Effector memory CD4-positive, alpha-beta T cell (primary cell): ENCODE data around the gene MBP.

Experiments
- DNase-seq, 3 donors: peaks; one replicate each; pipeline ENCODE4 v3.0.0-alpha.2; 2020
- H3K27ac ChIP-seq: 2 replicates; pipeline ENCODE4 v1.7.0; 2013; ENCODE audit warnings: mild to moderate bottlenecking, low read length, moderate library complexity; ENCODE audit not compliant: insufficient read depth, poor library complexity, severe bottlenecking
- H3K27me3 ChIP-seq: replicated peaks from 2 replicates; pipeline ENCODE4 v1.7.0; 2013; ENCODE audit warnings: mild to moderate bottlenecking, low read length; ENCODE audit not compliant: insufficient read depth, control insufficient read depth, poor library complexity, severe bottlenecking
- H3K36me3 ChIP-seq: 2 replicates; pipeline ENCODE4 v1.7.0; 2013; ENCODE audit warnings: mild to moderate bottlenecking, low read length, moderate library complexity; ENCODE audit not compliant: control insufficient read depth, insufficient read depth
- H3K4me1 ChIP-seq: 2 replicates; pipeline ENCODE4 v1.7.0; 2013; ENCODE audit warnings: low read length, mild to moderate bottlenecking; ENCODE audit not compliant: control insufficient read depth, insufficient read depth, poor library complexity, severe bottlenecking
- H3K4me3 ChIP-seq: 2 replicates; pipeline ENCODE4 v1.7.0; 2013; ENCODE audit warnings: low read length, low read depth, mild to moderate bottlenecking; ENCODE audit not compliant: insufficient read depth, poor library complexity, severe bottlenecking
- H3K9me3 ChIP-seq: 2 replicates; pipeline ENCODE4 v1.7.0; 2013; ENCODE audit warnings: mild to moderate bottlenecking, low read length, moderate library complexity; ENCODE audit not compliant: control insufficient read depth

Gene MBP

GRCh38 chr18:76985156-76985950, 147.2 kb downstream of the MBP start:
- H3K9me3 ChIP-seq: no peaks in the 10 kb centered on the region
- H3K27me3 ChIP-seq: no peaks in the 10 kb centered on the region
- H3K27ac ChIP-seq: no peak overlapping the region
- H3K36me3 ChIP-seq: no peaks in the 10 kb centered on the region
- no peak overlapping the region for H3K4me3 ChIP-seq
- H3K4me1 ChIP-seq: peaks cover 4% of the 10 kb centered on the region
- DNase-seq: no peak

- Histone ChIP-seq H3K36me3 (no peaks in the 10 kb centered on the region), H3K9me3 (no peaks in the 10 kb centered on the region), H3K27ac (no peak overlapping the region), H3K27me3 (no peaks in the 10 kb centered on the region), H3K4me3 (no peak overlapping the region), H3K4me1 (peaks cover 4% of the 10 kb centered on the region)
- DNase-seq: no peak
Observed at GRCh38 chr18:76984193-76985155, 148.1 kb downstream of the MBP start.

- no peak for DNase-seq
- H3K9me3 ChIP-seq: no peaks in the 10 kb centered on the region
- peaks cover 4% of the 10 kb centered on the region for H3K4me1 ChIP-seq
- H3K36me3 ChIP-seq: no peaks in the 10 kb centered on the region
- no peaks in the 10 kb centered on the region for H3K27me3 ChIP-seq
- no peak overlapping the region for H3K4me3 ChIP-seq
- H3K27ac ChIP-seq: no peak overlapping the region
Observed at GRCh38 chr18:76983613-76984051, 149.0 kb downstream of the MBP start.

DNA sequence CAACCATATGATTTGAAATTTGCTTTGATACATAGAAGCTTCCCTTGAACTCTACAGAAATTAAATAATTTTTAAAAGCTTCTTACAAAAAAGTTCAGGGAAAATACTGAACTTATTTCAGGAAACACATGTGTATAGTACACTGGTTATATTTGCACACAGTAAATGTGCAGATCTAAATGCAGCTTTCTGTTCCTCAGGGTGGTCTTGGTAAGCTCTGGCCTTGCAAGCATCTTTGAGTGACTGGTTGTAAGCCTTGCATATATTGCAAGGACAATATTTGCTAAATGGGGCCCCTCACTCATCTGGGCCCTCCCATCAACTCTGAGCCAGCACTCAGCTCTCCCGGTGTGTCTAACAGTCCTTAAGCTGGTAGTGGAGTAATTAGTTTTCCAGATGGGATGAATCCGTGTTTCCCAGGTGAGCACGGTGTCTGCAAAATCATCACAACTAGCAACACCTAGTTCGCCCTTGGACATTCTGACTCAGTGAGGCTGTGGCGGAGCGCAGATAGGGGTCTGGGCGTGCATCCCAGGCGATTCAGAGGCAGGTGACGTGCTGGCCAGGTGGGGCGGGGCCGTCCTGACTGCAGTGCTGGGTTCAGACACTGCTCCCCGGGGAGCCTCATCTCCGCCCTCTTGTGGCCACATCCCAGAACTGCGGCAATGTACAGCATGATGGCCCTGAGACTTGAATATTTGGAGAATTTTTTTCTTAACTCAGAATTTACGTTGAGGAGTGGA, 149.6 kb downstream of the MBP start:
- Histone ChIP-seq H3K27ac (no peak overlapping the region), H3K27me3 (no peaks in the 10 kb centered on the region), H3K4me1 (peaks cover 4% of the 10 kb centered on the region), H3K4me3 (no peak overlapping the region), H3K9me3 (no peaks in the 10 kb centered on the region), H3K36me3 (no peaks in the 10 kb centered on the region)
- DNase-seq: peak; percentile 60 to 72 (median 66)

GRCh38 chr18:76982038-76982437, 150.5 kb downstream of the MBP start:
- DNase-seq: no peak
- Histone ChIP-seq H3K4me1 (peaks cover 4% of the 10 kb centered on the region), H3K27me3 (no peaks in the 10 kb centered on the region), H3K36me3 (no peaks in the 10 kb centered on the region), H3K9me3 (no peaks in the 10 kb centered on the region), H3K27ac (no peak overlapping the region), H3K4me3 (no peak overlapping the region)

- Histone ChIP-seq H3K4me3 (no peak overlapping the region), H3K36me3 (no peaks in the 10 kb centered on the region), H3K9me3 (no peaks in the 10 kb centered on the region), H3K27ac (no peak overlapping the region), H3K27me3 (no peaks in the 10 kb centered on the region), H3K4me1 (peaks cover 4% of the 10 kb centered on the region)
- no peak for DNase-seq
Observed at GRCh38 chr18:76981396-76981968, 151.1 kb downstream of the MBP start.

DNA sequence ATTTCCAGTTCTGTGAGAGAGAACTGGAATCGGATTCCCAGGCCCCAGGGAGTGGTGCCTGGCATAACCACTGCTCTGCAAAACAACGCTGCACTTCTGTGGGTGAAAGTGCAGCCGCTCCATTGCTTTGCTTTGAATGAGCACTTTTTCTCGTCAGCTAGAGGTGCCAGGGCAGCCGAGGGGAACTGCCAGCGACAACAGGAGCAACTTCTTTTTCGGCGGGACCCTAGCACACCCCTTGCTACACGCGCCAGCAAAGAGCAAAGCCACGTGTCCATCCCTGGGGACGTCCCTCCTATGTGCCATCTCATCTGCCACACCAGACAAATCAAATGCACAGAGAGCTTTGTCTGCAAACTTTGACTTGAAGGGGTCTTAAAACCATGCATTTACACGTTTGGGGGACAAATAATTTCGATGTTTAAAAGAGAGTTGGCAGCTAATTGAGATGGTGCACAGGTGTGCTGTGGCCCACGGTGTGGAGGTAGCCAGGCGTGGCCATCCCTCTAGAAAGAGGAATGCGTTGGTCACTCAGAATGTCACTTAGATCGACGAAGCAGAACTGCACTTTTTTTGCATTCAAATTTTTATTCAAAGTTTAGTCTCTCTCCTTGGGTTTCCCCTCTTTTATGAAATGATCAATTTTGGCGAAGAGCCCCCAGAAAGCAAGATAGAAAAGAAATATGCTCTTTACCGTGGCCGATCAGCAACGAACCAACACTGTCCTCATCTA, 151.8 kb downstream of the MBP start:
- H3K27me3 ChIP-seq: no peaks in the 10 kb centered on the region
- H3K36me3 ChIP-seq: no peaks in the 10 kb centered on the region
- no peak overlapping the region for H3K27ac ChIP-seq
- no peaks in the 10 kb centered on the region for H3K9me3 ChIP-seq
- H3K4me3 ChIP-seq: no peak overlapping the region
- DNase-seq: no peak
- H3K4me1 ChIP-seq: peaks cover 4% of the 10 kb centered on the region

GRCh38 chr18:76979906-76980305, 152.7 kb downstream of the MBP start:
- Histone ChIP-seq H3K4me1 (peaks cover 4% of the 10 kb centered on the region), H3K27me3 (no peaks in the 10 kb centered on the region), H3K4me3 (no peak overlapping the region), H3K9me3 (no peaks in the 10 kb centered on the region), H3K27ac (no peak overlapping the region), H3K36me3 (no peaks in the 10 kb centered on the region)
- DNase-seq: no peak

DNA sequence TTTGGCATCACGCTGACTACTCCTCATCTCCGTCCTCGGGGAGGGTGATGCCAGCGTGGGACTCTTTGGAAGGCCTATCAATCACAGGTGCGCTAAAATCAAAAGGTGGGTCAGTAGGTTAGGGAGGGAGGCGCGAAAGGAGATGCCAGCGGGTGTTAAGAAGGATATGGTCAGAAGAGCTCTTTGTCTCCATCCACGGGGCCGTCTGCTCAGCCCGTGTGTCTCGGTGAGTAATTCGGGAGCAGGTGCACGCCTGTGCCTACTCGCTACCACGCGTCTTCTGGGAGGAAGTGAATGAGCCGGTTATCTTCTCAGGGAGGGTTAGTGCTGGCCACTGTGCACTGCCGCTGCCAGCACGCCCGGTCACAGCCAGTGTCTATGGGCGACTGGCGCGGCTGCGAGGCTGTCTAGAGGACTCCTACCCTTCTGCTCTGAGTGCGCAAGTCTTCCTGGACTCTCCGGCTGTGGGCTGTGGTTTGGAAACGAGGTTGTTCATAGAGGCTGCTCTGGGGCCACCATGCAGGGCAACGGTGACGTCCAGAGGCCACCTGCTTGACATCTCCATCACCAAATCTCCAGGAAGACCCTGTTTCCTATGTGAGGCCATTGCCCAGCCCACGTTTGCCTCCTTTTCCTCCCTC, 153.4 kb downstream of the MBP start:
- no peak for DNase-seq
- no peaks in the 10 kb centered on the region for H3K9me3 ChIP-seq
- H3K27ac ChIP-seq: no peak overlapping the region
- H3K4me3 ChIP-seq: no peak overlapping the region
- H3K27me3 ChIP-seq: no peaks in the 10 kb centered on the region
- H3K4me1 ChIP-seq: peaks cover 4% of the 10 kb centered on the region
- no peaks in the 10 kb centered on the region for H3K36me3 ChIP-seq
